Activated T-helper 9 cell treated with anti-CD3 and anti-CD28 coated beads, Interleukin-2, amount 50 U/mL, for 16 hours (primary cell): ENCODE data around the gene KAT2B.
"Not testable (repeated sequence)": the region's sequence is repeated elsewhere in the genome, so short reads cannot be mapped to it uniquely, and the experiment has no call there.

Experiments
- DNase-seq: peaks from one replicate; pipeline ENCODE4 v3.0.0-alpha.2; 2020; ENCODE audit warnings: low read depth

Gene KAT2B

DNA sequence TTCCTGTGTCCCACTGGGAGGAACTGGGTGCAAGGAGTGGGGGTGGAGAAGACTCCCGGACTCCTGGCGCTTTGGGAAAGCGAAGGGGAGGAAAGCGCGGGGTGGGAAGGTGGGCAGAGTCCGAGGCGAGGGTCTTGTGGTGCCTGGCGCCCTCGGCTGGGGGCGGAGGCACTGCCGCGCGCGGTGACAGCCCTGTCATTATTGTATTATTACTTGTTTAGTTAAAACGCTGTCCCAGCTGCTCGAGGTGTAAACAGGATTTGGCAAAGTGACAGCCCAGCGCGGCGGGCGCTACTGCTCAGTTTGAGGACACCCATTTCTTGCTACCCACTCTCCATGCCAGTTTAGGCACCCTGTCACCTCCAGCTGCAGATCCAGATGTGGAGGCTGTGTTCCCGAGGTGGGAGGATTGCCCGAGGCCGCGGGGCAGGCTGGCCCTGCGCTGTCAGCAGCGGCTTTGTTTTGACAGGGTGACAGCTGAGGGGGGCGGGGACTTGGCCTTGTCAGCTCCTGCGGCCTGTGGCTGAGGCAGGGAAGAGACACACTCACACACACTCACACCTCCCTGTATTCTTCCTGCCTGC lies 1.0 kb downstream of the KAT2B start:
- peak; percentile 63 for DNase-seq

DNA sequence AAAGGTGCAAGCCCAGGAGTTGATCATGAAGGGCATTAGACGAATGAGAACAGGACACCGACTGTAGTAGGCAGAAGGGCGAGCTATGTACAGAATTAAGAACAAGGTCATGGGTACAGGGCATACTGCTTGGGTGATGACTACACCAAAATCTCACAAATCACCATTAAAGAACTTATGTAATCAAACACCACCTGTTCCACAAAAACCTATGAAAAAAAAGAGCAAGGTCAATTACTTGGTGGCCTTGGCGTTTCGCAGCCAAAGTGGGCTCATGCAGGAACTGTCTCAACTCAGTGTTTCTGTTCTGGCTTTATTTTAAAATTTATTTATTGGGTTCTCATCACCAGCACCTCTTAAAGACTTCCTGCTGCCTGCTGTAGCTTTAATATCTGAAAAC lies 2.1 kb downstream of the KAT2B start:
- DNase-seq, result no peak

DNA sequence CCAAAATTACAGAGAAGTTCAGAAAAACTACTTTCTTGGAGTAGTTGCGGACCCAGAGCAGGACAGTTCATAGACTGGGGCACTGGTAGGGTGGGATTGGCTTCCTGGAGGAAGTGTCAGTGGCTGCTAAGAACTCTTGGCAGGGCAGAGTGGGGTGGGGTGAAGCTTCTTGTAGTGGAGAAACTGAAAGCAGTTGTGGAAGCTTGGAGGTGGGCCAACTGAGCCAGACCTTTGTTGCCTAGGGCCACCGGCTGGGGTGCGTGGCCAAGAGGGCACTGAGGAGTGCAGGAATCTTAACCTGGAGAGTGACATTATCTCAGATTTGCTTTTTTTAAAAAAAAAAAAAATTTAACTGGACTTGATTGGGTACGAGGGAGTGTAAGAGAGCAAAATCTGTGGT lies 3.1 kb downstream of the KAT2B start:
- DNase-seq, result no peak

DNA sequence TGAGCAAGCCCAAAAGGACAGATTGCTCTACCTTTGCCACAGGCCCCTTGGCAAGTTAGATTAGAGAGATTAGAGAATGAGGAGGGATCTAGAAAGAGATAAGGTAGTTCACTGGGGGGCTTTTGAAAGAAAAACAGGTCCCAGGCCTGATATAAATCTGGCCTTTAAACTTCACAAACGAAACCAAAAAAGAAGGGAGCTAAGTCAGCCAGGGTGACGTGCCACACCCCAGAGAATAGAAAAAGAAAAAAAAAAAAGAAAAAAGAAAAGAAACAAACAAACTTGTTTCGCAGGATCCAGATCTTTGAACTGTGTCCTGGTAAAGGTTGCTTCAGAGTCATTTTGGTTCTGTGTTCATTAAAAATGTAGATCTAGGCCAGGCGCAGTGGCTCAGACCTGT lies 3.6 kb downstream of the KAT2B start:
- no peak for DNase-seq

DNA sequence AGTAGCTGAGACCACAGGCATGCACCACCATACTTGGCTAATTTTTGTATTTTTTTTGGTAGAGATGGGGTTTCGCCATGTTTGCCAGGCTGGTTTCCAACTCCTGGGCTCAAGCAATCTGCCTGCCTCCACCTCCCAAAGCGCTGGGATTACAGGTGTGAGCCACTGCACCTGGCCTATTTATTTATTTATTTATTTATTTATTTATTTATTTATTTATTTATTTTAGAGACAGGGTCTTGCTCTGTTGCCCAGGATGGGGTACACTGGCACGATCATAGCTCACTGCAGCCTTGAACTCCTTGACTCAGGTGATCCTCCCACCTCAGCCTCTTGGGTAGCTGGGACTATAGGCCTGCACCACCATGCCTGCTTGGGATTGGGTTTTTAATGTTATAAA lies 4.9 kb downstream of the KAT2B start:
- not testable (repeated sequence) for DNase-seq

DNA sequence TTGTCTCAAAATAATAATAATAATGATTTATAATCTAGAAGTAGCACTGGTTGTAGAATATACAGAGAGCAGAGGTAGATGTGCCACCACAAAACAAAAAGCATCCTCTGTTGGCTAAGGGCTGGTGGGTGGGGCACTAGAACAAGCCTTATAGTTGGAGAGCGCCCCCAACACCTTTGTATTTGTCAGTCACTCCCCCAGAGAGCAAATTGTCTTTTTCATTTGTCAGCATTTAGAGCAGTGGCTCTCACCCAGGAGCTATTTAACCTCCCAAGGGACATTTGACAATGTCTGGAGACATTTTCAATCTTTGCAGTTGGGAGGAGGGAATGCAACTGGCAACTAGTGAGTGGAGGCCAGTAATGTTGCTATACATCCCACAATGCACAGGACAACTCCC lies 6.3 kb downstream of the KAT2B start:
- no peak for DNase-seq

DNA sequence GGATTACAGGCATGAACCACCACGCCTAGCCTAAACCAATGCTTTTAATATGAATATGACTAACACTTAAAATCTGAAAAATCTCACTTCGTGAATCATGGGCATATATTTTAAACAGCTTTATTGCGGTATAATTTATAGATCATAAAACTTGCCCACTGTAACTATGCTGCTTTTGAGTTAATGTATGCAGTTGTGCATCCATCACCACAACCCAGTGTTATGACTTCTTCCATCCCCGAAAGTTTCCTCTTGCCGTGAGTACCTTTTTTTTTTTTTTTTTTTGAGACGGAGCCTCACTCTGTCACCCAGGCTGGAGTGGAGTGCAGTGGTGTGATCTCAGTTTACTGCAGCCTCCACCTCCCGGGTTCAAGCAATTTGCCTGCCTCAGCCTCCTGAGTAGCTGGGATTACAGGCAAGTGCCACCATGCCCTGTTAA lies 7.1 kb downstream of the KAT2B start:
- DNase-seq, result no peak

DNA sequence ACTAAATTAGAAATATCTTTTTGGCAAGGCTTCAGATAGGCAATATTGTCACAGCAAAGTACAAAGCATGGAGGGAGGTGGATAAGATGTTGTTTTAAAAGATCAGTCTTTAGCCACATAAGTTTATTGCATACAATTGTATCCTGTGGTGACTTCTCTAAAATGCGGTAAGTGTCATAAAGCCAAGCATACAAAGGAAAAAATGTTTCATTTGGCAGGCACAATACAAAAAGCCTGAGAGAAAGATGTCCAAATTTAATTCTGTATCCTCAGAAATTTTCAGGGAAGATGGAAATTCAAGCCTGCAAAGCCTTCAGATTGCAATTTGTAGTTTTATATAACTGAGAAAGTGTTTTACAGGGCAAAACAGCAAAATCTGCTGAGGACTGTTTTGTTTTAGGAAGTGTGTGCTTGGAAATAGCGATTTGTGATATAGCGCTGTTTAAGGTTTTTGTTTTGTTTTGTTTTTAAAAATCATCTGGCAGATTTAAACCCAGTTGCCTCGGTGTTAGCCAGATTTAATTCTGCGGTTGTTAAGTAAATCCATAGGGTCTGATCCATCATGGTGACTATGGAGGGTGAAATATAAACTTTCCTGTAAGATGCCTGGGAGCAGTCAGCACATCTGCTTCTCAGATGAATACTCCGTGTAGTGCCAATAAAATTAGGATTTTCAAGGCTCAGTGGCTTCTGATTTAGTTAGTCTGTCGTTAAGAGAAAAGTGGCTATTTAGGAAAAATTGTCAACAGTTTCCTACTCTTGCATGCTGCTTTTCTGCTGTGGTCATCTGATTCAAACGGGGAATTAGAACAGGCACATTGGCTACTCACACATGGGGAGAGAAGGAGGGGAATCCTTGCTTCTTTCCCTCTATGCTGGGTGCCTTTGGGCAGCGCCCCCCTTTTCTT lies 8.0 kb downstream of the KAT2B start:
- DNase-seq, result no peak

DNA sequence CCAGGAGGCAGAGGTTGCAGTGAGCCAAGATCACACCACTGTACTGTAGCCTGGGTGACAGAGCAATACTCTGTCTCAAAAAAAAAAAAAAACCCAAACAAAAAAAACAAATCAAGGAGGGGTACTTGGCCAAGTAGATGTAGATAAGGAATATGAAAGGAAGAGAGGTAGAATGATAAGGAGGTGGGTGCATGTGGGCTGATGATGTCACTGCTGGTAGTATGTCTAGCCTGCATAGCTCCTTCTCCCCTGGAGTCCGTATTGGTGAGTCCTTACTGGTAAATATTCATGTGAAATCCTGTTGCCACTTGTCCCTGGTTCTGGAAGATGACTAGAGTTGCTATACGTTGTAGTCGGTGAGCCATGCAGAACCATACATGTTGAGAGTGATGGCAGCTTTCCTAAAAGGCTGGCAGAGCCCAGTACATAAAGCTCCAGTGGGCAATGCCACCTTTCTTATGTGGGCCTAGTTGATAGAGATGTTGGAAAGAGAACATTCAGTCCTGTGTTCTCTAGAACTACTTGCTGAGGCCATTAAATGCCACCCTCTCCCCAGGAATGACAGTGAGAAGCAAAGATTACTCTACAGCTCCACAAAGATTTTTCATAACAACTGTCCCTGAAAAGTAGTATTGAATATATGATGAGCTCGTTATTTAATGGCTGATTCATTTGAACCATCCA lies 11.0 kb downstream of the KAT2B start:
- no peak for DNase-seq

DNA sequence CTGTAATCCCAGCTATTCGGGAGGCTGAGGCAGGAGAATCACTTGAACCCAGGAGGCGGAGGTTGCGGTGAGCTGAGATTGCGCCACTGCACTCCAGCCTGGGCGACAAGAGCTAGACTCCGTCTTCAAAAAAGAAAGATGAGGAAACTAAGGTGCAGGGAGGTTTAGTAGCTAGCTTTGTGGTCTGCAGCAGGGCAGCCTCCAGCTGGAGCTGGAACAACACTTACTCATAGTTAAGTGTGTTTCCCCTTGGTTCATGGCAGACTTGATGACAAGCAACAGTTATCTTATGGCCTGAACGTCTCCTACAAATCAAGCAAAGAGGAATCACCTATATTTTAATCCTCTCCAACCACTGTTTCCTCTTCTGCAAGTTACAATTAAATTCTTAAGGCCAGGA lies 12.6 kb downstream of the KAT2B start:
- no peak for DNase-seq

DNA sequence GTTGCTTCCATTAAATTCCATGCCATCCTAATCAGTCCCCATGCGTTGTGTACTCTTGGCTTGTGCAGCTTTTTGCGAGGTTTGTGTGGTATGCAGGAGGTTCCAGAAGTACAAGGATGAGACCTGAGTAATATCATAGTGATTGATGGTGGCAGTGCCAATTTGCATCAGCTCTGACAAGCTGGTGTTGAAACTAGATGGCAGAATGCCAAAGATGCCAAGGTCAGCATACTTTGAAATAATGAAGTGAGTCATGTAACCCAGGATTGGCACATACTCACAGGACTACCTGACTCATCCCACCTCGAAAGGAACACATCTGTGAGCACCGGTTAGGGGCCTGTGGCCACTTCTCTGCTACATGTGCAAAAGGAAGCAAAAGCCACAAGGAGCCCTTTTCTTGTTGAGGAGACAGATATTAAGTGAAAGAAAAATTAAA lies 14.3 kb downstream of the KAT2B start:
- peak; percentile 59 for DNase-seq

DNA sequence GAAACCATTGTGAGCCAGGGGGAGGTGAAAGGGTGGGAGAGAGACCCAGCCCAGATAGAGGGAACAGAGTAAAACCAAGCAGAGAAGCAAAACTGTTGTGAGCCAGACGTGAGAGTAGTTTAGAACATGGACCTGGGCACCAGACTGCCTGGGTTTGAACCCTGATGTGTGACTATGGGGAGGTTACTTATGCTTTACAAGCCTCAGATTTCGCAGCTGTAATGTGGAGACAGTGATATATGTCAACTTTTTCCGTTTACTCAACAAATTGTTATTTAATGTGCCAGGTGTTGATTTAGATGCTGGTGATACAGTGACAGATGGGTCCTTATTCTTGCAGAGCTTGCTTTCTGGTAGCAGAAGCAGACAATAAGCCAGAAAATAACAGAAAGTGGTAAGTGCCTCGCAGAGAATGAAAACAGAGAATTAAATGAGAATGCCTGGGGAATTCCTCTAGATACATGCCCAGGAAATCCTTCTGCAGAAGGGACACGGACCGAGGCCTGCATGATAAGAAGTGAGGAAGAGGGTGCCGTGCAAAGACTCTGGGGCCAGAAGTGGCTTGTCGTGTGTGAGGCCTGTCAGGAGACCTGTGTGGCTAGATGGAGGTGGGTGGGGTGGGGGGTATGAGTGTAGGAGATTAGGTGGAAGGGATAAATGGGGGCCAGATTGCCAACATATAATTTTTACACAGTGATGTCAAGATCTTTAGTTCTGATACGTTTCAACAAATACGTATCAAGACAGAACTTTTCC lies 15.0 kb downstream of the KAT2B start:
- DNase-seq, result no peak

DNA sequence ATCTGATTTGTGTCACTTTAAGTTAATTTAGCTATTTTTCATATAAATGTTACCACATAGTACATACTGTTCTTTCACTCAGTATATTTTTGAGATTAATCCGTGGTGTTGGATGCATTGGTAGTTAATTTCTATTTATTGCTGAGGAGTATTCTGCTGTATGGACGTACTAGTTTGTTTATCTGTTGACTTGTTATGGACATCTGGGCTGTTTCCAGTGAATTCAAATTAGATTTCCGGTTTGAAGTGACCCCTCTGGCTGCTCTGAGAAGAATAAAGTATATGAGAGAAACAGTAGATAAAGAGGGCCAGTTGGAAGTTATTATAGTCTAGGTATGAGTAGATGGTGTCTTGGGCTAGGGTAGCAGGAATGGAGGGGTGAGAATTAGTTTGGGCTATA lies 15.6 kb downstream of the KAT2B start:
- DNase-seq, result no peak

DNA sequence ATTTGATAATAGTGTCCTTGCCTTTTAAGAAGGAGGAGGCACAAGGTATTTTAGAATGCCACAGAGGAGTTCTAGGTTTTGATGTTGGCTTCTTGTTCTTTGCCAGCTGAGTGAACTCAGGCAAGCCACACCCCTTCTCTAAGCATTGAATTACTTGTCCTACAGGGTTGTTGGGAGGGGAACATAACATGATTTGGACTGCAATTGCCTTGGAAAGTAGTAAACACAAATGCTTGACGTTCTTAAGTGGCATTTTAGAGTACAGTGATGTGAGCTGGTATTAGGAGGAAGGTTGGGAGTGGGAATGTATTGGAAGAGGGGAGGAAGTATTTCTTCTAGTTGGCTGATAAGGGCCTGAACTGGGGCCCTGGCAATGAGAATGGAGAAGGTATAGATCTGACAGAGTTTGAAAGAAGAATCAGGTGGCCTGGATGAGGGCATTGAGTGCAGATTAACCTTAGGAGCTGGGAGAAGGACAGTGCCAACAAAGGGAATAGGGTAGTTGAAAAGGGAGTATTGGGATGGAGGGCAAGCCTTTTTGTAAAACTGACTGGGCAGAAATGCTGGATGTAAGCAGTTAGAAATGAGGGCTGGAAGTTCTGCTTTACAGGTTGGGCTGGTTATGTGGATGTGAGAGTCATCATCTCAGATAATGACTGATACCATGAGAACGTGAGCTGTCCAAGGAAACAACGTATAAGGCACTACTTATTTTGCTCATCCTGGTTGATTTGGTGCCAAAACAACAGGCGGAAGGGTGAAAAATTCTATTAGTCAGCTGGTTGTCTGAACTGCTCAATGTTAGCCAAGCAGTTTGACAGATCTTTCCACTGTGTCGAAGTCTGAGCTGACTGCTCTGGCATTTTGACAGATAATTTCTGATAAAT lies 16.7 kb downstream of the KAT2B start:
- DNase-seq, result no peak

DNA sequence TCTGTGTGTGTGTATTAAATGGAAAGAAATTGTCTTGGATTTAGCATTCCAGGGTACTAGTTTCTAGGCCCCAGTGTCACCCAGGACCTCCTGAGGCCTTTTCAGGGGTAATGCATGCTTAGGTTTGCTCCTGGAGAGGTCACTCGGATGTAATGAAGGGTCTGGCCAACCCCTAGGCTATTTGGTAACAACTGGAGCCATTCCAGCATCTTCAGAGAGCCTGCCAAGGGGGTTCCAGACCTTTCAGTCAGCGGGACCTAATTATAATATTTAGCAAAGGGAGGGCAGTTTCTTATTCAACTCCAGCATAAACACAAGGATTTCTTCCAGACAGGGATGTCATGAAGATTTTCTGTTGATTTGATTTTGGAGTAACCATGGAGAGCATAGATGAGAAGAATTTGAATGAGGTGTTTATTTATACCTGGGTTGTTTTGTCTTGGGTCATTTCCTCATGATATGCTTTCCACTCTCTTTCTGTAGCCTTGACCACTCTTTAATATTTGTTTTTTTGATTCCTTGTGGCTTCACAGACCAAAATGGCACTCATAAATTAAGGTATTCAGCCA lies 17.4 kb downstream of the KAT2B start:
- DNase-seq, result no peak

DNA sequence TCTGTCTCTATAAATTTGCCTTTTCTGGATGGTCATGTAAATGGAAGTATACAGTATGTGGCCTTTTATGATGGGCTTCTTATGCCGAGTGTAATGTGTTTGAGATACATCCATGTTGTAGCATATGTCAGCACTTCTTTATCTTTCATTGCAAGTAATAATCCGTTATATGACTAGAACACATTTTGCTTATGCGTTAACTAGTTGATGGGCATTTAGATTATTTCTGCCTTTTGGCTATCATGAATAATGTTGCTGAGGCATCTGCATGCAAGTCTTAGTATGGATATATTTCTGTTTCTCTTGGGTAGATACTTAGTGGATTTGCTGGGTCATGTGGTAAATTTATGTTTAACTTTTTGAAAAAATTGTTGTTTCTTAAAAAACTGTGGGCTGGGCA lies 19.7 kb downstream of the KAT2B start:
- DNase-seq, result no peak

DNA sequence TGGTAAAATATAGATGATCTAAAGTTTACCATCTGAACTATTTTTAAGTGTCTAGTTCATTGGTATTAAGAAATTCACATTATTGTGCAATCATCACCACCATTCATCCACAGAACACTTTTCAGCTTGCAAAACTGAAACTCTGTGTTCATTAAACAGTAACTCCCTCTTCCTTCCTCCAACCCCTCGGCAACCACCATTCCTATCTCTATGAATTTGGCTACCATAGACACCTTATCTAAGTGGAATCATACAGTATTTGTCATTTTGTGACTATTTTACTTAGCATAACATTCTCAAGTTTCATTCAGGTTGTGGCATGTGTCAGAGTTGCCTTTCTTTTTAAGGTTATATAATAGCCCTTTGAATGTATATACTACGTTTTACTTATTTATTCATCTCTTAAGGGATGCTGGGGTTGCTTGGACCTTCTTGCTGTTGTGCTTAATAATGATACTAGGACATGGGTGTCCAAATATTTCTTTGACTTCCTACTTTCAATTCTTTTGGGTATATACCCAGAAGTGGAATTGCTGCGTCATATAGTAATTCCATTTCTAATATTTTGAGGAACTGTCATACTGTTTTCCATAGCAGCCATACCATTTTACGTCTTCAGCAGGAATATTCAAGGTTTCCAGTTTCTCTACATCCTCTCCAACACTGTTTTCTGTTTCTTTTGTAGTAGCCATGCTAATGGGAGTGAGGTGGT lies 20.9 kb downstream of the KAT2B start:
- no peak for DNase-seq

DNA sequence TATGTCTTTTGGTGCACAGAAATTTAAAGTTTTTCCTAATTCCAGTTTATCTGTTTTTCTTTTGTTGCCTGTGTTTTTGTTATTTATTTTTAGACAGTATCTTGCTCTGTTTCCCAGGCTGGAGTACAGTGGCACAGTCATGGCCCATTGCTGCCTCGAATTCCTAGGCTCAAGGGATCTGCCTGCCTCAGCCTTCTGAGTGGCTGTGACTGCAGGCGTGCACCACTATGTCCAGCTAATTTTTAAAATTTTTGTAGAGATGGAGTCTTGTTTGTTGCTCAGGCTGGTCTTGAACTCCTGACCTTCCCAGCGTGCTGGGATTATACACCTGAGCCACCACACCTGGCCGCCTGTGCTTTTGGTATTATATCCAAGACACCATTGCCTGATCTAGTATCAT lies 22.8 kb downstream of the KAT2B start:
- no peak for DNase-seq

DNA sequence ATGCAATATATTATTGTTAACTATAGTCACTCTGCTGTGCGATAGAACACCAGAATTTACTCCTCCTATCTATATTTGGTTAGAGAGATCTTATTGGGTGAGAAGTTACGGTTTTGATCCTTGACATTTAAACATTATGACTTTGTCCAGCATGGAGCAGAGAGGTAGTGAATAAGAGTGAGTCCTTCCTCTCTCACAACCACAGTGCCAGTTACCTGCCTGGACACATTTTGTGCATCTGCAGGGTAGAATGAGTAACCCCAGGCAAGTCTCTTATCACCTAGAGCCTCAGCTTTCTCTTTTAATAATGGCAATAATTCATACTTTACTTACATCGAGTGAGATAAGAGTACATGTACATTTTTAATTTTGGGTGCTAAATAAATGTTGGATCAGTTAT lies 24.1 kb downstream of the KAT2B start:
- DNase-seq, result no peak
